Caco-2 (cell line): ENCODE measurements around the gene PDE6C. TPM values are rescaled to one million over a fixed set of nuclear protein-coding genes. Genes with fewer than 3 reads are reported as not detected.
A peak's percentile ranks its signal among the peaks of the same experiment; 100 is the strongest.

ENCODE experiments used
- BruUV-seq: library from RNA; stranded (reverse); fragments of 400-500 nt; replicated peaks from 2 replicates; lab custom pipeline; 2021; lab: Mats Ljungman, UMichigan
- CTCF ChIA-PET: fragments of 300-600 bp; sonication (Branson Sonifier 250); formaldehyde crosslinking; loops from one replicate; lab custom pipeline; 2022; ENCODE audit warnings: antibody characterized with exemption; lab: Charles Lee
- POLR2A ChIA-PET: fragments of 300-600 bp; sonication (Branson Sonifier 250); formaldehyde crosslinking; loops from one replicate; lab custom pipeline; 2022; ENCODE audit warnings: antibody characterized with exemption; lab: Charles Lee
- DNase-seq, 2 experiments: peaks; one replicate each; pipeline versions ENCODE4 v3.0.0 to v3.0.0-alpha.2; 2020 to 2022
- H3K27me3 ChIP-seq: replicated peaks from 2 replicates; pipeline ENCODE4 v1.6.0; 2011; ENCODE audit warnings: low read length; ENCODE audit not compliant: control insufficient read depth, insufficient read depth
- H3K36me3 ChIP-seq: 2 replicates; pipeline ENCODE4 v1.5.1; 2011; ENCODE audit warnings: low read length; ENCODE audit not compliant: control insufficient read depth, insufficient read depth
- H3K4me1 ChIP-seq: fragments of 250-450 bp; sonication (Bioruptor Pico); 2 replicates; pipeline ENCODE4 v1.5.1; 2020; ENCODE audit warnings: mild to moderate bottlenecking
- H3K4me3 ChIP-seq: 2 replicates; pipeline ENCODE4 v1.5.1; 2011; ENCODE audit warnings: low read depth, mild to moderate bottlenecking, control low read depth, low read length
- H3K9me3 ChIP-seq: fragments of 250-450 bp; sonication (Bioruptor Pico); 2 replicates; pipeline ENCODE4 v1.5.1; 2020; ENCODE audit warnings: mild to moderate bottlenecking, moderate library complexity
- H3K27ac Mint-ChIP-seq: one replicate; pipeline ENCODE4 v1.8.0; 2022; ENCODE audit warnings: mixed read lengths; ENCODE audit not compliant: unreplicated experiment
- H3K27me3 Mint-ChIP-seq: one replicate; pipeline ENCODE4 v1.8.0; 2022; ENCODE audit warnings: mixed read lengths; ENCODE audit not compliant: insufficient read depth, unreplicated experiment
- H3K36me3 Mint-ChIP-seq: one replicate; pipeline ENCODE4 v1.8.0; 2022; ENCODE audit warnings: mild to moderate bottlenecking, mixed read lengths; ENCODE audit not compliant: insufficient read depth, unreplicated experiment
- H3K4me1 Mint-ChIP-seq: one replicate; pipeline ENCODE4 v1.8.0; 2022; ENCODE audit warnings: low read depth, mixed read lengths; ENCODE audit not compliant: unreplicated experiment
- H3K4me3 Mint-ChIP-seq: one replicate; pipeline ENCODE4 v1.8.0; 2022; ENCODE audit warnings: mild to moderate bottlenecking, moderate library complexity, mixed read lengths; ENCODE audit not compliant: unreplicated experiment
- H3K9me3 Mint-ChIP-seq: one replicate; pipeline ENCODE4 v1.8.0; 2022; ENCODE audit warnings: mixed read lengths; ENCODE audit not compliant: unreplicated experiment
- CTCF ChIP-seq, 2 experiments: fragments of 200-600 bp in 1 of 2; IDR thresholded peaks; 1 replicate in 1 of 2; 2 replicates in 1 of 2; pipeline versions ENCODE4 v1.5.1 to v1.8.0; 2011 to 2022; ENCODE audit warnings: antibody characterized with exemption in 1 of 2, control low read depth in 1 of 2, inconsistent platforms in 1 of 2, low read depth in 1 of 2, low read length in 1 of 2, mild to moderate bottlenecking in 1 of 2, moderate library complexity in 1 of 2; ENCODE audit not compliant: insufficient read depth in 1 of 2, severe bottlenecking in 1 of 2, unreplicated experiment in 1 of 2
- intact Hi-C: fragments of 100-400 bp; cut with micrococcal nuclease; formaldehyde crosslinking; loops from one replicate; pipeline ENCODE4 v1.10.0; 2022; ENCODE audit not compliant: unreplicated experiment
- total RNA-seq: library from RNA; stranded (reverse); gene quantifications from 2 replicates; pipeline ENCODE4 v1.2.3, GENCODE V29; 2022

The PDE6C gene
- total RNA-seq, 1 experiment from 2014 or later = not detected

- Histone ChIP-seq H3K9me3 (peaks cover 4% of the 10 kb centered on the region; the same call in 1 of the 2 replicates), H3K4me3 (no peak overlapping the region), H3K4me1 (peaks cover 28% of the 10 kb centered on the region), H3K36me3 (no peaks in the 10 kb centered on the region), H3K27me3 (no peaks in the 10 kb centered on the region)
- DNase-seq = no peak
- Mint-ChIP-seq H3K9me3 (peaks cover 9% of the 10 kb centered on the region), H3K27me3 (no peaks in the 10 kb centered on the region), H3K36me3 (peaks cover 7% of the 10 kb centered on the region), H3K27ac (peak overlapping the region; percentile 63), H3K4me1 (peaks cover 21% of the 10 kb centered on the region), H3K4me3 (no peak overlapping the region)
- ChIA-PET CTCF (interaction anchor here (1.1 kb wide), 1 partner anchor 25 kb away, joined by 3 read pairs; no protein-coding TSS in a partner anchor), POLR2A (no interaction called here)
- no TSS peak for BruUV-seq
- no peak for TF ChIP-seq CTCF (IDR thresholded peaks at IDR 0.05; ENCODE audit: insufficient read depth in 1 of 2, low read depth in 1 of 2, low read length in 1 of 2, severe bottlenecking in 1 of 2, unreplicated experiment in 1 of 2)
- intact Hi-C loops = no loop called here
Observed at GRCh38 chr10:93579985-93580711, 32.2 kb upstream of the PDE6C start.

GRCh38 chr10:93580828-93581227 is 31.5 kb upstream of the PDE6C start:
- H3K36me3 ChIP-seq = no peaks in the 10 kb centered on the region
- Mint-ChIP-seq H3K4me3 (no peak overlapping the region), H3K4me1 (peaks cover 21% of the 10 kb centered on the region), H3K36me3 (peaks cover 7% of the 10 kb centered on the region), H3K9me3 (peaks cover 9% of the 10 kb centered on the region), H3K27ac (peak overlapping the region; percentile 63), H3K27me3 (no peaks in the 10 kb centered on the region)
- H3K4me1 ChIP-seq = peaks cover 28% of the 10 kb centered on the region
- CTCF ChIA-PET = no interaction called here
- H3K9me3 ChIP-seq = peaks cover 4% of the 10 kb centered on the region; the same call in 1 of the 2 replicates
- H3K4me3 ChIP-seq = no peak overlapping the region
- peak in 1 of 2 experiments; percentile 36 for DNase-seq
- POLR2A ChIA-PET = no interaction called here
- no peaks in the 10 kb centered on the region for H3K27me3 ChIP-seq
- intact Hi-C loops = no loop called here
- no peak for TF ChIP-seq CTCF (IDR thresholded peaks at IDR 0.05; ENCODE audit: insufficient read depth in 1 of 2, low read depth in 1 of 2, low read length in 1 of 2, severe bottlenecking in 1 of 2, unreplicated experiment in 1 of 2)
- no TSS peak for BruUV-seq

GRCh38 chr10:93584445-93584844 is 27.9 kb upstream of the PDE6C start:
- CTCF ChIA-PET = no interaction called here
- Mint-ChIP-seq H3K4me1 (peaks cover 2% of the 10 kb centered on the region), H3K27ac (no peak overlapping the region), H3K9me3 (peaks cover 4% of the 10 kb centered on the region), H3K36me3 (peaks cover 7% of the 10 kb centered on the region), H3K27me3 (no peaks in the 10 kb centered on the region), H3K4me3 (no peak overlapping the region)
- no TSS peak for BruUV-seq
- no peak for TF ChIP-seq CTCF (IDR thresholded peaks at IDR 0.05; ENCODE audit: insufficient read depth in 1 of 2, low read depth in 1 of 2, low read length in 1 of 2, severe bottlenecking in 1 of 2, unreplicated experiment in 1 of 2)
- H3K27me3 ChIP-seq = no peaks in the 10 kb centered on the region
- peaks cover 4% of the 10 kb centered on the region; the same call in 1 of the 2 replicates for H3K9me3 ChIP-seq
- H3K4me3 ChIP-seq = no peak overlapping the region
- POLR2A ChIA-PET = no interaction called here
- intact Hi-C loops = no loop called here
- DNase-seq = no peak
- peaks cover 3% of the 10 kb centered on the region for H3K4me1 ChIP-seq
- no peaks in the 10 kb centered on the region for H3K36me3 ChIP-seq
